Upper lobe of left lung (tissue), 4 donors: ENCODE results near the gene CFAP100.

Experiments
- CTCF ChIP-seq, 6 experiments: fragments of 450-650 bp in 4 of 6; fragments of 200-600 bp in 2 of 6; sonication (generic) in 2 of 6; IDR thresholded peaks; one replicate each; pipeline ENCODE4 v1.5.1; 2016 to 2019; ENCODE audit warnings: antibody characterized with exemption in 6 of 6
- EP300 ChIP-seq, 4 donors: sonication (generic); formaldehyde crosslinking; IDR thresholded peaks; one replicate each; pipeline ENCODE4 v1.5.1; 2017; ENCODE audit warnings: antibody characterized with exemption in 4 of 4, control low read depth in 2 of 4

GRCh38 chr3:126398423-126399350, 4.0 kb downstream of the CFAP100 start:
- TF ChIP-seq CTCF (IDR thresholded peaks at IDR 0.05) = no peak
- TF ChIP-seq EP300 (IDR thresholded peaks at IDR 0.05) = no peak
